Panc1 (cell line): ENCODE measurements around the gene C12orf75. TPM values are rescaled to one million over a fixed set of nuclear protein-coding genes. Genes with fewer than 3 reads are reported as not detected.

Source experiments
- ATAC-seq: fragments of 200-7000 bp; cut with Tn5 transposase; 2 replicates; pipeline ENCODE4 v1.9.1; 2020; ENCODE audit warnings: mild to moderate bottlenecking, moderate library complexity
- BruUV-seq: library from RNA; stranded (reverse); fragments of 400-500 nt; replicated peaks from 2 replicates; lab custom pipeline; 2021; lab: Mats Ljungman, UMichigan
- CTCF ChIA-PET: fragments of 300-600 bp; sonication (Branson Sonifier 250); formaldehyde crosslinking; loops from one replicate; lab custom pipeline; 2022; ENCODE audit warnings: antibody characterized with exemption; lab: Charles Lee
- POLR2A ChIA-PET: fragments of 300-600 bp; sonication (Branson Sonifier 250); formaldehyde crosslinking; loops from one replicate; lab custom pipeline; 2022; ENCODE audit warnings: antibody characterized with exemption; lab: Charles Lee
- DNase-seq: peaks from one replicate; pipeline ENCODE4 v3.0.0-alpha.2; 2010; ENCODE audit warnings: low read depth, low spot score
- H3K27ac ChIP-seq: 2 replicates; pipeline ENCODE4 v1.5.1; 2011; ENCODE audit warnings: mild to moderate bottlenecking, low read length, inconsistent platforms
- H3K27me3 ChIP-seq: fragments of 200-500 bp; sonication (Bioruptor generic); 2 replicates; pipeline ENCODE4 v1.6.0; 2014; ENCODE audit warnings: low read length, inconsistent platforms; ENCODE audit not compliant: control insufficient read depth, insufficient read depth
- H3K36me3 ChIP-seq: fragments of 200-500 bp; sonication (Bioruptor generic); 2 replicates; pipeline ENCODE4 v1.5.1; 2014; ENCODE audit warnings: inconsistent platforms, mild to moderate bottlenecking, low read length, moderate library complexity; ENCODE audit not compliant: control insufficient read depth, insufficient read depth
- H3K4me1 ChIP-seq: 2 replicates; pipeline ENCODE4 v1.5.1; 2011; ENCODE audit warnings: inconsistent platforms, mild to moderate bottlenecking, low read length, moderate library complexity; ENCODE audit not compliant: control insufficient read depth, insufficient read depth
- H3K4me3 ChIP-seq, 2 experiments: 2 replicates each; pipeline ENCODE4 v1.5.1; 2011 to 2012; ENCODE audit warnings: low read depth in 2 of 2, low read length in 2 of 2, mild to moderate bottlenecking in 2 of 2, inconsistent platforms in 1 of 2, moderate library complexity in 1 of 2
- H3K9me3 ChIP-seq: fragments of 200-500 bp; sonication (Bioruptor generic); 2 replicates; pipeline ENCODE4 v1.5.1; 2014; ENCODE audit warnings: low read depth, mild to moderate bottlenecking, inconsistent platforms, low read length, moderate library complexity; ENCODE audit not compliant: control insufficient read depth, insufficient read depth
- CTCF ChIP-seq: fragments of 450-650 bp; IDR thresholded peaks from 2 replicates; pipeline ENCODE4 v1.5.1; 2017; ENCODE audit warnings: mild to moderate bottlenecking
- POLR2AphosphoS5 ChIP-seq: IDR thresholded peaks from 2 replicates; pipeline ENCODE4 v1.6.1; 2012; ENCODE audit warnings: mild to moderate bottlenecking, low read depth, low read length, moderate library complexity
- SIN3A ChIP-seq: IDR thresholded peaks from 2 replicates; pipeline ENCODE4 v1.6.1; 2012; ENCODE audit warnings: low read depth, mild to moderate bottlenecking, low read length, moderate library complexity, borderline replicate concordance; ENCODE audit not compliant: insufficient read depth
- TCF7L2 ChIP-seq: IDR thresholded peaks from 2 replicates; pipeline ENCODE4 v1.6.1; 2011; ENCODE audit warnings: mild to moderate bottlenecking, low read depth, low read length, inconsistent platforms
- in situ Hi-C: cut with HindIII; loops from 2 replicates; pipeline ENCODE4 v1.10.0; 2016; ENCODE audit warnings: low sequenced_read_pairs, low pct_unique_long_range_greater_than_20kb
- intact Hi-C: fragments of 100-400 bp; cut with micrococcal nuclease; formaldehyde crosslinking; loops from one replicate; pipeline ENCODE4 v1.10.0; 2022; ENCODE audit not compliant: unreplicated experiment
- total RNA-seq: library from RNA; stranded (reverse); gene quantifications from one replicate; pipeline ENCODE4 v1.2.1, GENCODE V29; 2021; ENCODE audit not compliant: unreplicated experiment
- TF ChIP-seq, protein P1 (sequence below), 2 experiments: IDR thresholded peaks; 2 replicates each; pipeline ENCODE4 v1.6.1; 2011 to 2012; ENCODE audit warnings: low read depth in 2 of 2, control low read depth in 1 of 2, low read length in 1 of 2, mild to moderate bottlenecking in 1 of 2, moderate library complexity in 1 of 2; ENCODE audit not compliant: insufficient read depth in 1 of 2

The C12orf75 gene
- total RNA-seq, 1 experiment from 2014 or later, result 132 TPM

- DNase-seq (no peak), ATAC-seq (no peak)
- TF ChIP-seq SIN3A (no peak), TCF7L2 (no peak), POLR2AphosphoS5 (no peak), CTCF (no peak)
- TF ChIP-seq, protein P1, sequence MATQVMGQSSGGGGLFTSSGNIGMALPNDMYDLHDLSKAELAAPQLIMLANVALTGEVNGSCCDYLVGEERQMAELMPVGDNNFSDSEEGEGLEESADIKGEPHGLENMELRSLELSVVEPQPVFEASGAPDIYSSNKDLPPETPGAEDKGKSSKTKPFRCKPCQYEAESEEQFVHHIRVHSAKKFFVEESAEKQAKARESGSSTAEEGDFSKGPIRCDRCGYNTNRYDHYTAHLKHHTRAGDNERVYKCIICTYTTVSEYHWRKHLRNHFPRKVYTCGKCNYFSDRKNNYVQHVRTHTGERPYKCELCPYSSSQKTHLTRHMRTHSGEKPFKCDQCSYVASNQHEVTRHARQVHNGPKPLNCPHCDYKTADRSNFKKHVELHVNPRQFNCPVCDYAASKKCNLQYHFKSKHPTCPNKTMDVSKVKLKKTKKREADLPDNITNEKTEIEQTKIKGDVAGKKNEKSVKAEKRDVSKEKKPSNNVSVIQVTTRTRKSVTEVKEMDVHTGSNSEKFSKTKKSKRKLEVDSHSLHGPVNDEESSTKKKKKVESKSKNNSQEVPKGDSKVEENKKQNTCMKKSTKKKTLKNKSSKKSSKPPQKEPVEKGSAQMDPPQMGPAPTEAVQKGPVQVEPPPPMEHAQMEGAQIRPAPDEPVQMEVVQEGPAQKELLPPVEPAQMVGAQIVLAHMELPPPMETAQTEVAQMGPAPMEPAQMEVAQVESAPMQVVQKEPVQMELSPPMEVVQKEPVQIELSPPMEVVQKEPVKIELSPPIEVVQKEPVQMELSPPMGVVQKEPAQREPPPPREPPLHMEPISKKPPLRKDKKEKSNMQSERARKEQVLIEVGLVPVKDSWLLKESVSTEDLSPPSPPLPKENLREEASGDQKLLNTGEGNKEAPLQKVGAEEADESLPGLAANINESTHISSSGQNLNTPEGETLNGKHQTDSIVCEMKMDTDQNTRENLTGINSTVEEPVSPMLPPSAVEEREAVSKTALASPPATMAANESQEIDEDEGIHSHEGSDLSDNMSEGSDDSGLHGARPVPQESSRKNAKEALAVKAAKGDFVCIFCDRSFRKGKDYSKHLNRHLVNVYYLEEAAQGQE (IDR thresholded peaks at IDR 0.05; ENCODE audit: insufficient read depth in 1 of 2, low read depth in 2 of 2, low read length in 1 of 2), result no peak
- POLR2A ChIA-PET, result no interaction called here
- H3K4me1 ChIP-seq, result peaks cover 5% of the 10 kb centered on the region
- H3K9me3 ChIP-seq, result no peaks in the 10 kb centered on the region
- in situ Hi-C loops (no loop called here), intact Hi-C loops (no loop called here)
- no peaks in the 10 kb centered on the region for H3K36me3 ChIP-seq
- BruUV-seq, result no TSS peak
- H3K27ac ChIP-seq, result no peak overlapping the region
- CTCF ChIA-PET, result no interaction called here
- H3K27me3 ChIP-seq, result no peaks in the 10 kb centered on the region
- H3K4me3 ChIP-seq, result no peak overlapping the region
Observed at GRCh38 chr12:105417732-105418131, 87.2 kb downstream of the C12orf75 start.

DNA sequence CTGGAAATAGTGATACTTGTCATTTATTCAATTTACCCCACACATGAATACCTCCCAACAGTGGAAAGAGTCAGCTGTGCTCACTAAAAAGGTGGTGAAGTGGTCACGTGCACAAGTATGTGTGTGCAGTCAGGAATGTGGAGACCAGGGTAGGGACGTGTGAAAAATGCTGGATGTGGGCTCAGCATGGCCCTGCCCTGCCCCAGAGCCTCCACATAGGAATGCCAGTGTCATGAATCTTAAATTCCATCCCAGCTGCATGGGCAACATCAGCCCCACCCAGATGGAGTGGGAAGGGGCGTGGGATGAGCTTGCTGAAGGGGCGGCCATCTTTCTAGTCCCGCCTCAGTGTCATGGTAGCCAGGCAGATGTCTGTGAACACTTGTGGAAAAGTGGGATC lies 87.7 kb downstream of the C12orf75 start:
- no TSS peak for BruUV-seq
- no peak overlapping the region for H3K27ac ChIP-seq
- H3K9me3 ChIP-seq, result no peaks in the 10 kb centered on the region
- POLR2A ChIA-PET, result no interaction called here
- no peaks in the 10 kb centered on the region for H3K36me3 ChIP-seq
- no peak for ATAC-seq
- H3K4me3 ChIP-seq, result no peak overlapping the region
- no peaks in the 10 kb centered on the region for H3K27me3 ChIP-seq
- intact Hi-C loops, result no loop called here
- TF ChIP-seq CTCF (no peak), POLR2AphosphoS5 (no peak), TCF7L2 (no peak), SIN3A (no peak)
- TF ChIP-seq, protein P1 (IDR thresholded peaks at IDR 0.05; ENCODE audit: insufficient read depth in 1 of 2, low read depth in 2 of 2, low read length in 1 of 2), result no peak
- DNase-seq, result no peak
- in situ Hi-C loops, result no loop called here
- CTCF ChIA-PET, result no interaction called here
- peaks cover 5% of the 10 kb centered on the region for H3K4me1 ChIP-seq
